ENCODE data around the gene GATA2. TPM values are rescaled to one million over a fixed set of nuclear protein-coding genes. Genes with fewer than 3 reads are reported as not detected.

GATA2 gene
- total RNA-seq, 3 donors from 2014 or later, result 6.0 to 14.4 (median 6.6) TPM

DNA sequence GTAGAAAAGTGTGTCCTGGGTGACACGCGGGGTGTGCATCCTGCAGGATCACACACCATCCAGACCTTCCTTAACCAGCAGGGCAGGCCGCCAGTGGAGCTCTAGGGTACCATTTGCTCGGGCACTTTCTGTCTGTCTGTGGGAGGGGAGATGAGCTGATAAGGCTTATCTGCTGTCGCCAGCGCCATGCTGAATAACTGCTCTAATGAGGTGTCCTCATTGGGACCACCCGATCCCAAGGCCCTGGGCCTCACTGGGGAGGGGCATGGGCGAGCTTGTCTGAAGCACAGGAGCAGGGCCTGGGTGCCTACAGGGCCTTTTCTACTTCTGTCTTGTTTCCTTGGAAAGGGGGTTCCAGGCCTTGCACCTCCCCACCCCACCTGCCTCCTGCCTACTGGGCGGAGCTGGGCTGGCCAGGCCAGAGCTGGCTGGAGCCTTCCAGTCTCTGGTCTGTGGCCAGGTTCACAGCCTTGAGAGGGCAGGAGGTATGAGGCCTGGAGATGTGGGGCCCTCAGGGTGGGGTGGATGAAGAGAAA is 2.5 kb upstream of the GATA2 start:
- H3K27me3 ChIP-seq, result peaks cover 2 to 96% of the 10 kb centered on the region in 2 donors
- TF ChIP-seq POLR2AphosphoS5 (IDR thresholded peaks at IDR 0.05), result no peak
- TF ChIP-seq, protein P1, sequence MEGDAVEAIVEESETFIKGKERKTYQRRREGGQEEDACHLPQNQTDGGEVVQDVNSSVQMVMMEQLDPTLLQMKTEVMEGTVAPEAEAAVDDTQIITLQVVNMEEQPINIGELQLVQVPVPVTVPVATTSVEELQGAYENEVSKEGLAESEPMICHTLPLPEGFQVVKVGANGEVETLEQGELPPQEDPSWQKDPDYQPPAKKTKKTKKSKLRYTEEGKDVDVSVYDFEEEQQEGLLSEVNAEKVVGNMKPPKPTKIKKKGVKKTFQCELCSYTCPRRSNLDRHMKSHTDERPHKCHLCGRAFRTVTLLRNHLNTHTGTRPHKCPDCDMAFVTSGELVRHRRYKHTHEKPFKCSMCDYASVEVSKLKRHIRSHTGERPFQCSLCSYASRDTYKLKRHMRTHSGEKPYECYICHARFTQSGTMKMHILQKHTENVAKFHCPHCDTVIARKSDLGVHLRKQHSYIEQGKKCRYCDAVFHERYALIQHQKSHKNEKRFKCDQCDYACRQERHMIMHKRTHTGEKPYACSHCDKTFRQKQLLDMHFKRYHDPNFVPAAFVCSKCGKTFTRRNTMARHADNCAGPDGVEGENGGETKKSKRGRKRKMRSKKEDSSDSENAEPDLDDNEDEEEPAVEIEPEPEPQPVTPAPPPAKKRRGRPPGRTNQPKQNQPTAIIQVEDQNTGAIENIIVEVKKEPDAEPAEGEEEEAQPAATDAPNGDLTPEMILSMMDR (IDR thresholded peaks at IDR 0.05), result no peak
- no peak for TF ChIP-seq POLR2A (IDR thresholded peaks at IDR 0.05)
- H3K4me1 ChIP-seq, result peaks cover 5 to 9% of the 10 kb centered on the region in 2 donors
- H3K27ac ChIP-seq, result no peak overlapping the region
- no peaks in the 10 kb centered on the region for H3K36me3 ChIP-seq
- intact Hi-C loops (cut with DNase I; ENCODE audit: low total_unique reads), result loop anchor here (10.0 kb wide), 1 partner anchor 71 kb away; no protein-coding TSS in a partner anchor
- no peak overlapping the region for H3K4me3 ChIP-seq
- H3K9me3 ChIP-seq, result no peaks in the 10 kb centered on the region
- no peak for DNase-seq (ENCODE audit: low spot score in 2 of 2)

DNA sequence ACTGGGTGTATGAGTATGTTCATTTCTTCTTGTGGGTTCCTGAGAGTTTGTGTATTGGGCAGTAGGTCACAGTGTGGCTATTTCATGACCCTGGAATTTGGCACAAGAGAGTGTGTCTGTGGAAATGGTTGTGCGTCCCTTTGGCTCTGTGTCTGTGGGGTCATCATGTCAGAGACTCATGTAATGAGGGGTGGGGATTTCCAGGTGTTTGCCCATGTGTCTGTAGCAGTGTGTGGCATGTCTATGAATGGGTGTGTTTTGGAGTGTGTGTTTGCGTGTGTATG is 1.3 kb upstream of the GATA2 start:
- no peak for DNase-seq (ENCODE audit: low spot score in 2 of 2)
- Histone ChIP-seq H3K9me3 (no peaks in the 10 kb centered on the region), H3K36me3 (no peaks in the 10 kb centered on the region), H3K27ac (no peak overlapping the region), H3K4me3 (no peak overlapping the region), H3K4me1 (peaks cover 9 to 11% of the 10 kb centered on the region in 2 donors), H3K27me3 (peaks cover 2 to 96% of the 10 kb centered on the region in 2 donors)
- no peak for TF ChIP-seq POLR2AphosphoS5 (IDR thresholded peaks at IDR 0.05)
- intact Hi-C loops (cut with DNase I; ENCODE audit: low total_unique reads), result loop anchor here (10.0 kb wide), 1 partner anchor 70 kb away; no protein-coding TSS in a partner anchor

DNA sequence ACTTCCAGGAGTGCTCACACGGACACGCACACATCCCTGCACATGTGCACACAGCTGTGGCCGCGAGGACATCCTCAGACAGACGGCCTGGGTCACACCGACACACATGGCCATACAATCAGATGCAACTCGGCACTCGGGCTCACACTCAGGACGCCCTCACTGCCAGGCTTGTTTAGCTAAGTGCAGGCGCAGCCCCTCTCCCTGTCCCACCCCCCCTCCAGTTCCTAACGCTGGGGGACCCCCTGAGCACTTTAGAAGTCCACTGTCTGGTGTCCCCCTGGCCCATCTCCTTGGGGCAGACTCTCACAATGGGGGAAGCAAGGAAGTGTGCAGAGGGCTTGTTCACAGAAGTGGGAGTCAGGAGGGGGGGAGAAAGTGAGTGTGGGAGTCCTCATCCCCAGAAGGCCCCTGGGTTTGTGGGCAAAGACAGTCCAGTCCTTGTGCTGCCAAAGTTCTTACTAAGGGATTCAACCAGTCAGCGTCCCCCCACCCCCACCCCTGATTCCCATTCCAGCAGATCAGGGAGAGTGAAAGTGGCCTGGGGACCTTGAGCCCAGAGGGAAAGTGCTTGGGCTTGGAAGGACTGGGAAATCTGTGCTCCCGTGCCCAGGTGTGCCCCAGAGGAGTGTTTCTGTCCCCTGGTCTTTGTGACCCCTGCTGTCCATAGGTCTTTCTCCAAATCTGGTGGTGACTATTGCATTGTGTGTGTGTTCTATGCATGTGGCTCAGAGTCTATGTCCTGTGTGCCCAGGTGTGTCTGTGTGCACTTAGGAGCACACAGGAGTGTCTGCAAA is 767 bp upstream of the GATA2 start:
- no peak for DNase-seq (ENCODE audit: low spot score in 2 of 2)

DNA sequence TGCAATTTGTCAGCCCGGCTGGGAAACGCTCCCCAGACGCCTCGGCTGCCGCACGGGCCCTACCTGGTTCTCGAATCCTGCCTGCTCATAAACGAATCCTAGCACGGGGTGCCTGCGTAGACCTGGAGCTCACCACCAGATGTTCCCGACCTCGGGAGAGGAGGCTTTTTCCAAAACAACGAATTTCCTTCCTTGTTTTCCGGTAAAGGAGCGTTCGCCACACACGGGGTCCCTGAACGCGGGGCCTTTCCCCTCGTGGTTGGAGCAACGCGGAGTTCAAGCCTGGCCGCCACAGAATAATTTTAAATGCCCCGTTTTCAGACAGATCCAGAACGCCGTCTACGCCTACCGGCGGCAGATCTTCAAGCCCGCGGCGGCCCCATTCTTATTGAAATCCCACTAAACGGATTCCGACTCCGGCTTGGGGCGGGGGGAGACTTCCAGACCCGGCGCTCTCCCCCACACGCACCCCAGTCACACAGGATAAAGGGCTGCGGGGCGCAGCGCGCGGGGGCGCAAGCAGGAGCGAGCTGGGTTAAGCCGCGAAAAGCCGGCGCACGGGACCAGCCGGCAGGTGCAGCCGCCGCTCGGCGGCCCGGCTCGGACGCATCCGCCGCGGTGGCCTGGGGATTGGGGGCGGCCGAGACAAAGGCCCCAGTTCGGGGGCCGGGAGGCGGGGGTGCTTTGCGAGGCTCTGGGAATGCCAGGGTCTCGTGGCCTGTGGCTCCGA is 895 bp downstream of the GATA2 start:
- peaks cover 13 to 20% of the 10 kb centered on the region in 2 donors for H3K4me1 ChIP-seq
- TF ChIP-seq POLR2A (IDR thresholded peaks at IDR 0.05), result no peak
- peak in 2 of 3 donors; percentile 12 to 59 for TF ChIP-seq POLR2AphosphoS5 (IDR thresholded peaks at IDR 0.05)
- TF ChIP-seq, protein P1 (IDR thresholded peaks at IDR 0.05), result no peak
- peak overlapping the region; percentile 5 to 39 (median 14) for H3K4me3 ChIP-seq
- no peak overlapping the region for H3K27ac ChIP-seq
- peaks cover 2 to 97% of the 10 kb centered on the region in 2 donors for H3K27me3 ChIP-seq
- DNase-seq (ENCODE audit: low spot score in 2 of 2), result no peak
- no peaks in the 10 kb centered on the region for H3K36me3 ChIP-seq
- intact Hi-C loops (cut with DNase I; ENCODE audit: low total_unique reads), result loop anchor here (10.0 kb wide), 1 partner anchor 67 kb away; no protein-coding TSS in a partner anchor
- H3K9me3 ChIP-seq, result no peaks in the 10 kb centered on the region

More for the DNA sequence above, 767 bp upstream of the GATA2 start:
- Histone ChIP-seq H3K36me3 (no peaks in the 10 kb centered on the region), H3K27me3 (peaks cover 2 to 96% of the 10 kb centered on the region in 2 donors), H3K4me1 (peaks cover 13 to 14% of the 10 kb centered on the region in 2 donors), H3K4me3 (no peak overlapping the region), H3K27ac (no peak overlapping the region), H3K9me3 (no peaks in the 10 kb centered on the region)
- intact Hi-C loops (cut with DNase I; ENCODE audit: low total_unique reads), result loop anchor here (10.0 kb wide), 1 partner anchor 69 kb away; no protein-coding TSS in a partner anchor
- TF ChIP-seq, protein P1 (IDR thresholded peaks at IDR 0.05), result no peak
- TF ChIP-seq POLR2A (IDR thresholded peaks at IDR 0.05), result no peak
- no peak for TF ChIP-seq POLR2AphosphoS5 (IDR thresholded peaks at IDR 0.05)

DNA sequence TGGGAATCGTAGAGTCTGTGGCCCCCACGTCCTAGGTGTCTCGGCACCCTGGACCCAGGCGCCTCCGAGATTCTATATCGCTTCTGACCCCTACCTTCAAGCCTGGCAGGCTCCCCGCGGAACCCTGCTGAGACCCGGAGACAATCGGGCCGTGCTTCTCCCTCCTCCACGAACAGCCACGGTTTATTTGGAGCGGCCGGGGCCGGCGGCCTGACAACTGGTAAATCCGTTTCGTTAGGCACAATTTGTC is 1.4 kb downstream of the GATA2 start:
- intact Hi-C loops (cut with DNase I; ENCODE audit: low total_unique reads), result loop anchor here (10.0 kb wide), 1 partner anchor 67 kb away; no protein-coding TSS in a partner anchor
- no peaks in the 10 kb centered on the region for H3K36me3 ChIP-seq
- no peak overlapping the region for H3K27ac ChIP-seq
- no peak for TF ChIP-seq POLR2AphosphoS5 (IDR thresholded peaks at IDR 0.05)
- no peak for TF ChIP-seq POLR2A (IDR thresholded peaks at IDR 0.05)
- TF ChIP-seq, protein P1 (IDR thresholded peaks at IDR 0.05), result no peak
- peak overlapping the region in 1 of 3 donors; percentile 14 for H3K4me3 ChIP-seq
- peaks cover 17 to 22% of the 10 kb centered on the region in 2 donors for H3K4me1 ChIP-seq
- no peak for DNase-seq (ENCODE audit: low spot score in 2 of 2)
- no peaks in the 10 kb centered on the region for H3K9me3 ChIP-seq
- peaks cover 6 to 97% of the 10 kb centered on the region in 2 donors for H3K27me3 ChIP-seq
